HepG2 (cell line): ENCODE measurements around the gene FIGLA. TPM values are rescaled to one million over a fixed set of nuclear protein-coding genes. Genes with fewer than 3 reads are reported as not detected.

Experiments
- AKNA ChIP-seq: sonication (generic); formaldehyde crosslinking; IDR thresholded peaks from 2 replicates; pipeline ENCODE4 v1.4.0; 2020; ENCODE audit warnings: missing genetic modification reagents, borderline replicate concordance
- ARID2 ChIP-seq: sonication (generic); formaldehyde crosslinking; IDR thresholded peaks from 2 replicates; pipeline ENCODE4 v1.8.1; 2022; ENCODE audit warnings: mild to moderate bottlenecking, missing genetic modification reagents, borderline replicate concordance
- SCMH1 ChIP-seq: sonication (generic); formaldehyde crosslinking; IDR thresholded peaks from 2 replicates; pipeline ENCODE4 v1.9.0; 2021; ENCODE audit warnings: missing genetic modification reagents, mild to moderate bottlenecking, borderline replicate concordance
- ZNF646 ChIP-seq: sonication (generic); formaldehyde crosslinking; IDR thresholded peaks from 2 replicates; pipeline ENCODE4 v1.9.0; 2021; ENCODE audit warnings: mild to moderate bottlenecking, missing genetic modification reagents
- ZSCAN22 ChIP-seq: sonication (generic); formaldehyde crosslinking; IDR thresholded peaks from 2 replicates; pipeline ENCODE4 v1.4.0; 2020; ENCODE audit warnings: mild to moderate bottlenecking, missing genetic modification reagents
- polyA plus RNA-seq, 8 experiments: library from polyadenylated mRNA; depleted of rRNA in 3 of 8; stranded (reverse) in 7 of 8; unstranded in 1 of 8; fragments of >200 nt; fragmentation: Illumina TruSeq in 4 of 8; extraction: Trizol in 4 of 8; gene quantifications; 2 replicates each; pipeline versions ENCODE4 v1.2.1 to v1.2.3, GENCODE V29; 2011 to 2016; ENCODE audit warnings: low read depth in 4 of 8, missing spikeins in 1 of 8, mixed read lengths in 1 of 8; ENCODE audit not compliant: insufficient read depth in 1 of 8
- total RNA-seq, 5 experiments: library from RNA; depleted of rRNA; stranded (reverse); fragments of >200 nt; fragmentation: Illumina TruSeq; extraction: Trizol; gene quantifications; 2 replicates each; pipeline ENCODE4 v1.2.3, GENCODE V29; 2016; ENCODE audit warnings: low read depth in 1 of 5

FIGLA gene
- total and polyA plus RNA-seq, 2 of the 13 experiments (the other 11 are each of a cell fraction or from before 2014, with no cell fraction given), result not detected

GRCh38 chr2:70757360-70757759 lies 33.1 kb downstream of the FIGLA start (continued):
- TF ChIP-seq AKNA (CRISPR knock-in tag) (no peak), ARID2 (no peak), ZSCAN22 (CRISPR knock-in tag) (no peak), ZNF646 (CRISPR knock-in tag) (no peak), SCMH1 (CRISPR knock-in tag) (no peak)
- TF ChIP-seq, all 625 proteins: peak for 0
